HG03066 (cell line): ENCODE data around the gene AQP2.
"Not testable (repeated sequence)": the region's sequence is repeated elsewhere in the genome, so short reads cannot be mapped to it uniquely, and the experiment has no call there.

Source experiments
- ATAC-seq: cut with Tn5 transposase; IDR thresholded peaks from one replicate; pipeline ENCODE4 v1.9.1; 2021; ENCODE audit warnings: low read depth; ENCODE audit not compliant: unreplicated experiment

AQP2 gene

GRCh38 chr12:49984476-49985359, 34.2 kb downstream of the AQP2 start:
- ATAC-seq: no peak

- ATAC-seq: no peak
Observed at GRCh38 chr12:49985981-49986380, 35.4 kb downstream of the AQP2 start.

GRCh38 chr12:49986476-49986875, 35.9 kb downstream of the AQP2 start:
- ATAC-seq: not testable (repeated sequence)

- no peak for ATAC-seq
Observed at GRCh38 chr12:49987625-49988303, 37.2 kb downstream of the AQP2 start.

- not testable (repeated sequence) for ATAC-seq
Observed at GRCh38 chr12:49989400-49989799, 38.9 kb downstream of the AQP2 start.

GRCh38 chr12:49990273-49990672, 39.7 kb downstream of the AQP2 start:
- no peak for ATAC-seq

- ATAC-seq: no peak
Observed at GRCh38 chr12:49998453-49998852, 47.9 kb downstream of the AQP2 start.

GRCh38 chr12:50003595-50003994, 53.1 kb downstream of the AQP2 start:
- no peak for ATAC-seq

GRCh38 chr12:50004696-50005095, 54.2 kb downstream of the AQP2 start:
- no peak for ATAC-seq

GRCh38 chr12:50005175-50005574, 54.6 kb downstream of the AQP2 start:
- ATAC-seq: no peak

- no peak for ATAC-seq
Observed at GRCh38 chr12:50006280-50006679, 55.7 kb downstream of the AQP2 start.

GRCh38 chr12:50006754-50007442, 56.4 kb downstream of the AQP2 start:
- no peak for ATAC-seq
